Measurements from ENCODE around the gene TRIM31.
A peak's percentile ranks its signal among the peaks of the same experiment; 100 is the strongest.

TRIM31 gene

GRCh38 chr6:30113003-30113759 lies at the start of gene TRIM31:
TRIM31 (minus strand) TSS chr6:30113090; CDS start chr6:30112805, 285 bp downstream.
- TF ChIP-seq, protein P1, sequence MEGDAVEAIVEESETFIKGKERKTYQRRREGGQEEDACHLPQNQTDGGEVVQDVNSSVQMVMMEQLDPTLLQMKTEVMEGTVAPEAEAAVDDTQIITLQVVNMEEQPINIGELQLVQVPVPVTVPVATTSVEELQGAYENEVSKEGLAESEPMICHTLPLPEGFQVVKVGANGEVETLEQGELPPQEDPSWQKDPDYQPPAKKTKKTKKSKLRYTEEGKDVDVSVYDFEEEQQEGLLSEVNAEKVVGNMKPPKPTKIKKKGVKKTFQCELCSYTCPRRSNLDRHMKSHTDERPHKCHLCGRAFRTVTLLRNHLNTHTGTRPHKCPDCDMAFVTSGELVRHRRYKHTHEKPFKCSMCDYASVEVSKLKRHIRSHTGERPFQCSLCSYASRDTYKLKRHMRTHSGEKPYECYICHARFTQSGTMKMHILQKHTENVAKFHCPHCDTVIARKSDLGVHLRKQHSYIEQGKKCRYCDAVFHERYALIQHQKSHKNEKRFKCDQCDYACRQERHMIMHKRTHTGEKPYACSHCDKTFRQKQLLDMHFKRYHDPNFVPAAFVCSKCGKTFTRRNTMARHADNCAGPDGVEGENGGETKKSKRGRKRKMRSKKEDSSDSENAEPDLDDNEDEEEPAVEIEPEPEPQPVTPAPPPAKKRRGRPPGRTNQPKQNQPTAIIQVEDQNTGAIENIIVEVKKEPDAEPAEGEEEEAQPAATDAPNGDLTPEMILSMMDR (IDR thresholded peaks at IDR 0.05; ENCODE audit: extremely low read depth, missing control alignments), result no peak
- peak; percentile 36 for DNase-seq (ENCODE audit: low spot score)

GRCh38 chr6:30162265-30163089 lies 49.6 kb upstream of the TRIM31 start:
- TF ChIP-seq, protein P1 (IDR thresholded peaks at IDR 0.05; ENCODE audit: extremely low read depth, missing control alignments), result no peak
- DNase-seq (ENCODE audit: low spot score), result no peak

- DNase-seq (ENCODE audit: low spot score), result no peak
- TF ChIP-seq, protein P1 (IDR thresholded peaks at IDR 0.05; ENCODE audit: extremely low read depth, missing control alignments), result no peak
These were observed 48.1 kb upstream of the TRIM31 start, which contains the start of gene TRIM10 for GRCh38 chr6:30160785-30161531. TRIM10 (minus strand) TSS chr6:30161211; CDS start chr6:30160858, 353 bp downstream.

GRCh38 chr6:30160008-30160784 lies 47.3 kb upstream of the TRIM31 start:
- DNase-seq (ENCODE audit: low spot score), result no peak

GRCh38 chr6:30158475-30159040 lies 45.7 kb upstream of the TRIM31 start:
- DNase-seq (ENCODE audit: low spot score), result peak; percentile 35
- TF ChIP-seq, protein P1 (IDR thresholded peaks at IDR 0.05; ENCODE audit: extremely low read depth, missing control alignments), result no peak

More at GRCh38 chr6:30160008-30160784, 47.3 kb upstream of the TRIM31 start:
- TF ChIP-seq, protein P1 (IDR thresholded peaks at IDR 0.05; ENCODE audit: extremely low read depth, missing control alignments), result no peak

GRCh38 chr6:30157999-30158398 lies 45.1 kb upstream of the TRIM31 start:
- TF ChIP-seq, protein P1 (IDR thresholded peaks at IDR 0.05; ENCODE audit: extremely low read depth, missing control alignments), result no peak
- no peak for DNase-seq (ENCODE audit: low spot score)

All from GM20000 (cell line).